Naive thymus-derived CD4-positive, alpha-beta T cell (primary cell): ENCODE measurements around the gene ESPN. TPM values are rescaled to one million over a fixed set of nuclear protein-coding genes. Genes with fewer than 3 reads are reported as not detected.
A peak's percentile ranks its signal among the peaks of the same experiment; 100 is the strongest.

ENCODE experiments used
- ATAC-seq: fragments of 150-1000 bp; cut with Tn5 transposase; 2 replicates; pipeline ENCODE4 v1.10.0; 2021; ENCODE audit warnings: mild to moderate bottlenecking, moderate library complexity
- CTCF ChIA-PET: fragments of 350-600 bp; sonication (Branson Sonifier 250); formaldehyde crosslinking; loops from one replicate; lab custom pipeline; 2021; ENCODE audit warnings: antibody characterized with exemption; lab: Charles Lee
- POLR2A ChIA-PET: fragments of 350-600 bp; sonication (Branson Sonifier 250); formaldehyde crosslinking; loops from one replicate; lab custom pipeline; 2021; ENCODE audit warnings: antibody characterized with exemption, inconsistent platforms; lab: Charles Lee
- DNase-seq, 9 donors: peaks; one replicate each; pipeline versions ENCODE4 v3.0.0 to v3.0.0-alpha.2; 2020 to 2022; ENCODE audit warnings: mixed read lengths in 1 of 9
- H3K27ac ChIP-seq: one replicate; pipeline ENCODE4 v1.7.0; 2013; ENCODE audit warnings: mild to moderate bottlenecking, low read depth, low read length, moderate library complexity
- H3K27me3 ChIP-seq, 2 donors: one replicate each; pipeline ENCODE4 v1.7.0; 2013; ENCODE audit warnings: low read length in 2 of 2, mild to moderate bottlenecking in 2 of 2, moderate library complexity in 2 of 2; ENCODE audit not compliant: control insufficient read depth in 2 of 2, insufficient read depth in 2 of 2
- H3K36me3 ChIP-seq, 3 experiments: 1 replicate in 2 of 3; 2 replicates in 1 of 3; pipeline ENCODE4 v1.7.0; 2013; ENCODE audit warnings: low read length in 3 of 3, mild to moderate bottlenecking in 3 of 3, moderate library complexity in 1 of 3; ENCODE audit not compliant: insufficient read depth in 3 of 3, control insufficient read depth in 2 of 3
- H3K4me1 ChIP-seq, 2 donors: one replicate each; pipeline ENCODE4 v1.7.0; 2013; ENCODE audit warnings: low read length in 2 of 2, mild to moderate bottlenecking in 2 of 2, moderate library complexity in 1 of 2; ENCODE audit not compliant: control insufficient read depth in 2 of 2, insufficient read depth in 2 of 2
- H3K4me3 ChIP-seq: 2 replicates; pipeline ENCODE4 v1.7.0; 2013; ENCODE audit warnings: mild to moderate bottlenecking, low read length
- H3K9me3 ChIP-seq, 3 experiments: 1 replicate in 2 of 3; 2 replicates in 1 of 3; pipeline ENCODE4 v1.7.0; 2013; ENCODE audit warnings: low read length in 3 of 3; ENCODE audit not compliant: control insufficient read depth in 2 of 3
- H3K27ac Mint-ChIP-seq, 9 donors: one replicate each; pipeline ENCODE4 v1.8.0; 2020 to 2022; ENCODE audit warnings: mixed read lengths in 9 of 9, mild to moderate bottlenecking in 8 of 9, moderate library complexity in 5 of 9, inconsistent platforms in 2 of 9
- H3K27me3 Mint-ChIP-seq, 5 donors: one replicate each; pipeline ENCODE4 v1.8.0; 2021 to 2022; ENCODE audit warnings: mixed read lengths in 5 of 5, mild to moderate bottlenecking in 1 of 5
- H3K36me3 Mint-ChIP-seq, 5 donors: one replicate each; pipeline ENCODE4 v1.8.0; 2020 to 2022; ENCODE audit warnings: mixed read lengths in 5 of 5, mild to moderate bottlenecking in 3 of 5, inconsistent platforms in 1 of 5
- H3K4me1 Mint-ChIP-seq, 7 donors: one replicate each; pipeline ENCODE4 v1.8.0; 2020 to 2022; ENCODE audit warnings: mixed read lengths in 7 of 7, mild to moderate bottlenecking in 3 of 7, inconsistent platforms in 1 of 7
- H3K4me3 Mint-ChIP-seq, 10 donors: one replicate each; pipeline ENCODE4 v1.8.0; 2020 to 2022; ENCODE audit warnings: mild to moderate bottlenecking in 10 of 10, mixed read lengths in 10 of 10, moderate library complexity in 6 of 10, inconsistent platforms in 2 of 10
- H3K9me3 Mint-ChIP-seq, 11 donors: one replicate each; pipeline ENCODE4 v1.8.0; 2020 to 2022; ENCODE audit warnings: mixed read lengths in 11 of 11, mild to moderate bottlenecking in 4 of 11, inconsistent platforms in 1 of 11, moderate library complexity in 1 of 11
- intact Hi-C, 2 donors: fragments of 100-400 bp; cut with micrococcal nuclease; formaldehyde crosslinking; loops; one replicate each; pipeline ENCODE4 v1.15.1; 2023
- polyA plus RNA-seq, 2 donors: library from polyadenylated mRNA; unstranded; fragments of 300-500 nt; fragmentation: Illumina TruSeq; gene quantifications; one replicate each; pipeline ENCODE4 v1.2.3, GENCODE V29; 2021
- total RNA-seq, 6 experiments: library from RNA in 5 of 6; stranded (reverse) in 5 of 6; gene quantifications; 1 replicate in 5 of 6; 2 replicates in 1 of 6; pipeline ENCODE4 v1.2.3 and lab custom pipeline; 2021 to 2026

The ESPN gene
- total and polyA plus RNA-seq, 7 experiments from 2014 or later: 0.40 to 2.9 (median 2.1) TPM

DNA sequence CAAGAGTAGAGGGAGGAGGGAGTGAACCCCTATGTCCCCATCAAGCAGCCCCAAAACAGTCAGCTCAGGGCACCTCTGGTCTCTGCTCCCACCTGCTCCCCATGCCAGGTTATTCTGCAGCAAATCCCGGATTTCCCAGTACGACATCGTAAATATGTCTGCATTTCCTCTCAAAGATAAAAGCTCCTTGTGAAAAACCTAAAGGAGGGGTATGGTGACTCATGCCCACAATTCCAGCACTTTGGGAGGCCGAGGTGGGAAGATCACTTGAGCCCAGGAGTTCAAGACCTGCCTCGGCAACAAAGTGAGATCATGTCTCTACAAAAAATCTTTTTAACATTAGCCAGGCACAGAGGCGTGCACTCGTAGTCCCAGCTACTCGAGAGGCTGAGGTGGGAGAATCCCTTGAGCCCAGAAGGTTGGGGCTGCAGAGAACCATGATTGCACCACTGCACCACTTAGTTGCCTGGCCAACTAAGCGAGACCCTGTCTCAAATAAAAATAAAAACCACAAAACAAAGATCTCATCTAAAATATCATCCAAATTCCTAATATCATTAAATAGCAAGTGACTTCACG lies 38.1 kb upstream of the ESPN start:
- Histone ChIP-seq H3K4me3 (no peak overlapping the region), H3K36me3 (no peaks in the 10 kb centered on the region), H3K27ac (no peak overlapping the region), H3K27me3 (no peaks in the 10 kb centered on the region), H3K9me3 (no peaks in the 10 kb centered on the region), H3K4me1 (no peaks in the 10 kb centered on the region)
- POLR2A ChIA-PET: no interaction called here
- no peak for ATAC-seq
- H3K27me3 Mint-ChIP-seq: no peaks in the 10 kb centered on the region
- H3K4me1 Mint-ChIP-seq: peaks cover 0 to 13% (median 0%) of the 10 kb centered on the region in 7 donors
- DNase-seq: no peak
- CTCF ChIA-PET: interaction anchor here (0.9 to 1.1 kb wide), 2 partner anchors 41 to 140 kb away, joined by 4 read pairs; no protein-coding TSS in a partner anchor
- no peak overlapping the region for H3K4me3 Mint-ChIP-seq
- no peaks in the 10 kb centered on the region for H3K9me3 Mint-ChIP-seq
- H3K36me3 Mint-ChIP-seq: peaks cover 0 to 12% (median 0%) of the 10 kb centered on the region in 5 donors
- intact Hi-C loops: no loop called here
- peak overlapping the region in 1 of 9 donors; percentile 24 for H3K27ac Mint-ChIP-seq

DNA sequence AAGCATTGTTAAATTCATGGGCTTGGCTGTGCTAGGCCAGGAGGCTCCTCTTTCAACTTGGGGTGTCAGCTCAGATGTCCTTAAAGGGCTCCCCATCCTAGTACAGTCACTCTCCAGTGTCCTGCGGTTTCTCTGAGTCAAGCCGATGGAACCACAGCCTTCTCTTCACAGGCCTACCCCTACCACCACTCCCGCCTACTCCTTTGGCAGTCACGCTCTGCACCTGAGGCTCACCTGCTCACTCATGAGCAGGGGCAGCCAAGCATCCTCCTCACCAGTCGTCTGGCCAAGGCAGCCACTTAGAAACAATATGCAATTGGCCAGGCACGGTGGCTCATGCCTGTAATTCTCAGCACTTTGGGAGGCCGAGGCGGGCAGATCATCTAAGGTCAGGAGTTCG lies 34.6 kb upstream of the ESPN start:
- Mint-ChIP-seq H3K27me3 (no peaks in the 10 kb centered on the region), H3K27ac (no peak overlapping the region), H3K9me3 (peaks cover 0 to 2% (median 0%) of the 10 kb centered on the region in 11 donors), H3K36me3 (peaks cover 0 to 3% (median 0%) of the 10 kb centered on the region in 5 donors), H3K4me3 (peak overlapping the region in 1 of 10 donors; percentile 3), H3K4me1 (peaks cover 10 to 32% (median 21%) of the 10 kb centered on the region in 7 donors)
- no peaks in the 10 kb centered on the region for H3K36me3 ChIP-seq
- intact Hi-C loops: loop anchor here (5.0 kb wide), 4 partner anchors 212 to 398 kb away; partner anchors contain the start of genes KLHL21 (in 1 of the 2) and NPHP4 (in 1 of the 2)
- no peak overlapping the region for H3K27ac ChIP-seq
- ATAC-seq (no peak), DNase-seq (no peak)
- POLR2A ChIA-PET: no interaction called here
- no peaks in the 10 kb centered on the region for H3K27me3 ChIP-seq
- no peaks in the 10 kb centered on the region for H3K9me3 ChIP-seq
- H3K4me3 ChIP-seq: no peak overlapping the region
- CTCF ChIA-PET: no interaction called here
- H3K4me1 ChIP-seq: peaks cover 13 to 18% of the 10 kb centered on the region in 2 donors

DNA sequence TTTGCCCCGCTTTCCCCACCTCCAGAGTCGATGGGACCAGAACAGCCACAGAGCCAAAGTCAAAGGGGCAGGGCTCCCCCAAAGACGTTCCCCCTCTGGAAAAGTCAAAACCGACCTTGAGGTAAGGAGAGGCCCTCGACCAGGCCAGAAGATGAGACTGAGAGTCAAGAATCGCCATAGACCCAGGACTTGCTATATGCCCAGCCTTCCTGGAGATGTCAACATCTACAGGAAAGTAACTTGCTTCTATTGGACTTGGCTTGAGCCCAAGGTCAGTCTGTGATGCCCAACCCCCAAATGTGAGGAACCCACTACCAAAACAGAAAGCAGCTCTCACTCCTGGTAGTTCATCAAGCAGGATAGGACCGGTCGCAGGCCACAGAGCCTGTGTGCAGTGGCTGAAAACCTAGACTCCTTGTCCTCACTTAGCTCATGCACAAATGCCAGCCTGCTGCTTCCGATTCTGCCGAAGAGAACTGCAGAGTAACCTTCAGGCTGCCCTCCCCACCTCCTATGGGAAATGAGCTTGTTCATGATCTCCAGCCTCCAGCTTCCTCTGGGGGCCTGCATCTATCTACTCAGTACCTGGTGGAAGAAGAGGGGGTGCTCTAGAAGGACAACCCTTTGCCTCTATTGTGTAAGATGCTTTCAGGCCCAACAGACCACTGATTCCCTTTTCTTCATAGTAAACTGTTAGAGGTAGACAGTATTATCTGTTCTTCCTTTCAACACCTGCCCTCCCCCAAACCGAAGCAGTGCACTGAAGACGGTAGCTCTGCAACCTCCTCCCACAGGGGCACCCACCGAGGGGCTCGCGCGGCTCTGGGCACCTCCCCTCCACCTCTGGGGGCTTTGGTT lies 32.4 kb upstream of the ESPN start:
- ChIA-PET CTCF (interaction anchor here (0.6 to 1.5 kb wide), 7 partner anchors 13 to 78 kb away, joined by 3 to 8 read pairs (median 3); no protein-coding TSS in a partner anchor), POLR2A (interaction anchor here (0.6 to 2.6 kb wide), 6 partner anchors 8 to 157 kb away, joined by 3 to 11 read pairs (median 4); no protein-coding TSS in a partner anchor)
- H3K4me1 Mint-ChIP-seq: peaks cover 16 to 40% (median 31%) of the 10 kb centered on the region in 7 donors
- H3K9me3 Mint-ChIP-seq: peaks cover 0 to 4% (median 0%) of the 10 kb centered on the region in 11 donors
- H3K36me3 Mint-ChIP-seq: peaks cover 0 to 1% (median 0%) of the 10 kb centered on the region in 5 donors
- H3K9me3 ChIP-seq: no peaks in the 10 kb centered on the region
- H3K27me3 Mint-ChIP-seq: no peaks in the 10 kb centered on the region
- no peak for ATAC-seq
- peak overlapping the region in 8 of 9 donors; percentile 31 to 88 (median 71) for H3K27ac Mint-ChIP-seq
- peaks cover 13 to 22% of the 10 kb centered on the region in 2 donors for H3K4me1 ChIP-seq
- H3K27ac ChIP-seq: peak overlapping the region; percentile 12
- no peaks in the 10 kb centered on the region for H3K27me3 ChIP-seq
- intact Hi-C loops: loop anchor here (2.0 to 5.0 kb wide), 5 partner anchors 33 to 400 kb away; partner anchors contain the start of genes KLHL21 (in 1 of the 2) and NPHP4 (in 1 of the 2)
- peak overlapping the region; percentile 37 for H3K4me3 ChIP-seq
- H3K36me3 ChIP-seq: no peaks in the 10 kb centered on the region
- DNase-seq: peak in 2 of 9 donors; percentile 7 to 8
- peak overlapping the region; percentile 69 to 88 (median 80) for H3K4me3 Mint-ChIP-seq

DNA sequence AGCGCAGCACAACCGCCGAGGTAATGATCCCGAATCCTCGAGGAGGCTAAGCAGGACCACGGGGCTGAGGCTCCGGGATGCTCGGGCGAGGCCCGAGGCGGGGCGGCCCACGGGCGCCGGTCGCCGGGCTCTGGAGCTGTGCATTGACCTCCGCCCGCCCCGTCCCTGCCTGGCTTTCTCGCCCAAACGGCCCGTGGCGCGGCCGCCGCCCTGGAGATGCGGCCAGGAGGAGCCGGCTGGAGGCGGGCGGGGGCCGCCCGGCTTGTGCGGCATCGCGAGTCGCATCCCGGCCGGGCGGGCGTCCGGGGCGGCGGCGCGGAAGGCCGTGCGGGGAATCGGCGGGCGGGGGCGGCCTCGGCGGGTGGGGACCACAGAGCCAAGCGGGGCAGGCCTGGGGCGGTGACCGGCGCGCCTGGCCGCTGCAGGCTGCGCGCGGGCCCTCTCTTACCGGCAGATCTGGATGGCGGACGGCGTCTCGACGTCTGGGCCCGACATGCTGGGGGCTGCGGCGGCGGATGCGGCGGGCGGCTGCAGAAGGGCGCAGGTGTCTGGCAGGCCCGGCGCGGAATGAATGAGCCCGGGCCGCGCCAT lies 31.7 kb upstream of the ESPN start:
- Histone ChIP-seq H3K36me3 (no peaks in the 10 kb centered on the region), H3K4me3 (peak overlapping the region; percentile 37), H3K4me1 (peaks cover 13 to 22% of the 10 kb centered on the region in 2 donors), H3K9me3 (no peaks in the 10 kb centered on the region), H3K27me3 (no peaks in the 10 kb centered on the region), H3K27ac (peak overlapping the region; percentile 88)
- ChIA-PET CTCF (interaction anchor here (0.9 to 1.9 kb wide), 2 partner anchors 31 to 44 kb away, joined by 3 to 5 read pairs; no protein-coding TSS in a partner anchor), POLR2A (interaction anchor here (0.6 to 2.6 kb wide), 5 partner anchors 9 to 67 kb away, joined by 3 to 11 read pairs (median 7); no protein-coding TSS in a partner anchor)
- peak overlapping the region; percentile 87 to 97 (median 89) for H3K4me3 Mint-ChIP-seq
- H3K36me3 Mint-ChIP-seq: peaks cover 0 to 1% (median 0%) of the 10 kb centered on the region in 5 donors
- no peak for ATAC-seq
- intact Hi-C loops: loop anchor here (1.0 to 5.0 kb wide), 13 partner anchors 11 to 401 kb away; partner anchors contain the start of genes NPHP4 (in 2 of the 2), CAMTA1 (in 1 of the 2), KLHL21 (in 1 of the 2) and RPL22 (in 1 of the 2)
- peaks cover 0 to 4% (median 0%) of the 10 kb centered on the region in 11 donors for H3K9me3 Mint-ChIP-seq
- H3K4me1 Mint-ChIP-seq: peaks cover 16 to 45% (median 32%) of the 10 kb centered on the region in 7 donors
- H3K27me3 Mint-ChIP-seq: peaks cover 0 to 1% (median 0%) of the 10 kb centered on the region in 5 donors
- peak in 1 of 9 donors; percentile 12 for DNase-seq
- peak overlapping the region in 6 of 9 donors; percentile 58 to 95 (median 84) for H3K27ac Mint-ChIP-seq

DNA sequence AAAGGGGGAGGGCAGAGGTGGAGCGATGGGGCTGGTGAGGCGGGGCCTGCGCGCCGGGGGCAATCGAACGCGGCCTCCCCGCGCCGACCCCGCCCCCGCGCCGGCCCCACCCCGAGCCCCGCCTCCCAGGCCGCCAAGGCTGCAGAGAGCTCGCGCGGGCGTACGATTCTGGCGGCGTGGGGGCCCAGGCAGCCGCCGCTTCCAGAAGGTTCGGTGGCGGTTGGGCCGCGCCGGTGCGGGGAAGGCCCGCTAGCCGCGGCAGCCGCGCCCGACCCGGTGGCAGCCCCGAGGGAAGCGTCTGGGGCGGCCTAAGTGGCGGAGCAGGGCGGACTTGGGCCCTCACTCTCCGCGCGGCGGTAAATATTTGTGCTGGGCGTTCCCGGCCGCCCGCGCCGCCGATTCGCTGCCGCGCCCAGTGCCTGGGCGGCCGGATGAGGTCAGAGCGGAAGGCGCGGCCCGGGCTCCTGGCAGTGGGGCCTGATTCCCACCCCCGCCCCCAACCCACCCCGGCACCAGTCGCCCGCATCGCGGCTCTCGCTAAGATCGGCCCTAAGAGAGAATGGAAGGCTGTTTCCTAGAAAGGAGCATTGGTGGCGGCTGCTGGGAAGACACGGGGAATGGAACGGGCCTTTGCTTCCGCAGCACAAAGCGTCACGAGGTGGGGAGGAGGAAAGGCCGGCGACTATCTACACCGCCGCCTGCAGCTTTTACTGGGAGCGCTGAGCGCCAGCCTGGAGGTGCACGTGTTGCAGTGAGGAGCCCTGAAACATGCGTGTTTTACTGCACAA lies 31.0 kb upstream of the ESPN start, which contains the start of gene ACOT7:
ACOT7 (minus strand) TSS at position 368 of the 788 bp plus-strand sequence. CDS start 368 bp downstream, outside the sequence.
- Mint-ChIP-seq H3K9me3 (peaks cover 0 to 4% (median 0%) of the 10 kb centered on the region in 11 donors), H3K36me3 (peaks cover 0 to 1% (median 0%) of the 10 kb centered on the region in 5 donors), H3K4me3 (peak within 1 kb of the TSS; percentile 87 to 97 (median 90)), H3K27me3 (peaks cover 0 to 5% (median 0%) of the 10 kb centered on the region in 5 donors), H3K4me1 (peaks cover 16 to 47% (median 32%) of the 10 kb centered on the region in 7 donors), H3K27ac (peak within 1 kb of the TSS; percentile 85 to 98 (median 95))
- Histone ChIP-seq H3K27me3 (no peaks in the 10 kb centered on the region), H3K4me1 (peaks cover 13 to 22% of the 10 kb centered on the region in 2 donors), H3K4me3 (peak within 1 kb of the TSS; percentile 75), H3K9me3 (no peaks in the 10 kb centered on the region), H3K27ac (peak within 1 kb of the TSS; percentile 88), H3K36me3 (no peaks in the 10 kb centered on the region)
- ChIA-PET CTCF (interaction anchor here (1.9 kb wide), 1 partner anchor 31 kb away, joined by 5 read pairs; no protein-coding TSS in a partner anchor), POLR2A (interaction anchor here (1.8 to 2.6 kb wide), 4 partner anchors 10 to 67 kb away, joined by 4 to 11 read pairs (median 8); no protein-coding TSS in a partner anchor)
- DNase-seq (peak; percentile 84 to 93 (median 89)), ATAC-seq (peak; percentile 96)
- intact Hi-C loops: loop anchor here (1.0 to 5.0 kb wide), 14 partner anchors 11 to 401 kb away; partner anchors contain the start of genes NPHP4 (in 2 of the 2), CAMTA1 (in 1 of the 2), KLHL21 (in 1 of the 2) and PHF13 (in 1 of the 2)
